ENCODE results near the gene UGGT2.
"Not testable (repeated sequence)": the region's sequence is repeated elsewhere in the genome, so short reads cannot be mapped to it uniquely, and the experiment has no call there.

UGGT2 gene

DNA sequence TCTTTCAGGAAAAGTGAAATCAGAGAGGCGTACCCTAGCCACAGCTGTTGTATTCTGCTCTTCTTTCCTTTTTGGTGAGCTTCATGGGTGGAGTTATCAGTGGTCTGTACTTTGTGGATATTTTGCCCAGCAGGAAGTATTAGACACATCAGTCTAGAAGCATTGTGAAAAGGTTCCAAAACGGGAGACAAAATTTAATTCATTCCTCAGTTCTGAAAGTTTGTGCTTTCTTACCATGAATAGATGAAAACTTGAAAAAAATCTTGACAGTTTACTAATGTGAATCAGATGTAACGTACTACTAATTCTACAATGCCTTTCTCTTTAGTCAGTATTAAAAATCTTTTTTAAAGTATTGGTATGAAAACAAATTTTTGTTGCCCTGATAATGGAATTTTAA, 259.4 kb downstream of the UGGT2 start:
- peak; percentile 71 for DNase-seq

DNA sequence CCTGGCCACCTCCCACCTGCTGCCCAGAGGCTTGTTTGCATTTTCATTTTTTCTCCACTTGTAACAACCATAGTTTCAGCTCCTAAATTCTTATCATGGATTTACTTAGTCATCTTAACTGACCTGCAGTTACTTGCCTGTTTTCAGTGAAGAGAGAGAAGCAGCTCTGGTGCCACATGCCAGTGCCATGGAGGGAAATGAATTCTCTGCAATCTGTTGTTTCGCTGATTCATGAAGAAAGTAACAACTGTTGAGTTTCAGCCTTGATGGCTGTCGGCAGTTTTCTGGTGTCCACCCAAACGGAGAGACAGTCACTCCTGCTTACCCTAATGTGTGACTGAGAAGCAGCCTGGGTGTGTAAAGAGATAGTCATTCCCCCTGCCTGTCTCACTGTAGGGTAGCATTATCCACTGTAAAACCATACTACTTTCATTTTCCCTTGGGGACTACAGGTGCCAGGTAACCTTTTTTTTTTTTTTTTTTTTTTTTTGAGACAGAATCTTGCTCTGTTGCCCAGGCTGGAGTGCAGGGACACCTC, 260.1 kb downstream of the UGGT2 start:
- DNase-seq = no peak

DNA sequence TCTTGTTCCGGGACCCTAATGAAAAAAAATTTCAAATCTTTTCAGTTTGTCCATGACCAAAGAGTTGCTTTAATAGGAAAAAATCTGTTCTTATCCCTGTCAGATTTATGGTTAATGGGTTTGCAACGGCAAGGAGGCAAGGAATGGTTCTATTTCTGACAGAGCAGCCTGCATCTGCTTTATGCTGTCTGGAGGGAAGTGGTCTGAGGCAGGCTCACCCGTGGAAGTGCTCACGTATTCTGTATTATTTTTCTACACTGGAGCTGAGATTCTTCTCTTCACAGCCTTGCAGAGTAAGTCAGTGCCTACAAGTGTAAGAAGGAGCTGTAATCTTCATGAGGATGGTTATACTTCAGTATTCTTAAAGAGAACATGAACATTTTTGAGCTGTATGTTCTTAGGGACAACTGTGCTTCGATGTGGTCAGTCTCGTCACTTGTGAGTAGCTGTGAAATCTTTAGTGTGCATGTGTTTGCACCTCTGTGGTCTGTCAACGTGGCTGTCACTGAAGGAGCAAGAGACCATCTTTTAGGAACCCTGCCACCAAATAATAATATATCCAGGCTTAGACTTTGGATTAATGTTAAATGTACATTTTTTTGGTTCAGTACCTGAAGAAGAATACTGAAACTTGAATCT, 262.0 kb downstream of the UGGT2 start:
- DNase-seq = no peak

GRCh38 chr13:95789315-95789714, 263.9 kb downstream of the UGGT2 start:
- DNase-seq = not testable (repeated sequence)

DNA sequence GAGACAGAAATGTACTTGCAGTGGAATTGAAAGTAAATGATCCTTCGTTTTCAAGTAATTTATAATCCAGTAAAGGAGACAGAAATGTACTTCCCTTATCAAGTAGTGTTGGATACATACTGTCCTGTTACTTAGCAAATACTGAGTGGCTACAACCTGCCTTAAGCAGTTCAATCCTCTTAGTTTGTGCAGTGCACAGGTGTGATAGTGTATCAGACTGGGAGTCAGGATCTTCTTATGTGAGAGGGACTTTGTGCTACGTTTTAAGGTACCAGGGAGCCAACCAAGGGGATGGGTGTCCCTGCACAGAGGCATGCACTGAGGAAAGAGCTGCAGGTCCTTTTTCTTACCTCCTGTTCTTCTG, 265.1 kb downstream of the UGGT2 start:
- DNase-seq = no peak

DNA sequence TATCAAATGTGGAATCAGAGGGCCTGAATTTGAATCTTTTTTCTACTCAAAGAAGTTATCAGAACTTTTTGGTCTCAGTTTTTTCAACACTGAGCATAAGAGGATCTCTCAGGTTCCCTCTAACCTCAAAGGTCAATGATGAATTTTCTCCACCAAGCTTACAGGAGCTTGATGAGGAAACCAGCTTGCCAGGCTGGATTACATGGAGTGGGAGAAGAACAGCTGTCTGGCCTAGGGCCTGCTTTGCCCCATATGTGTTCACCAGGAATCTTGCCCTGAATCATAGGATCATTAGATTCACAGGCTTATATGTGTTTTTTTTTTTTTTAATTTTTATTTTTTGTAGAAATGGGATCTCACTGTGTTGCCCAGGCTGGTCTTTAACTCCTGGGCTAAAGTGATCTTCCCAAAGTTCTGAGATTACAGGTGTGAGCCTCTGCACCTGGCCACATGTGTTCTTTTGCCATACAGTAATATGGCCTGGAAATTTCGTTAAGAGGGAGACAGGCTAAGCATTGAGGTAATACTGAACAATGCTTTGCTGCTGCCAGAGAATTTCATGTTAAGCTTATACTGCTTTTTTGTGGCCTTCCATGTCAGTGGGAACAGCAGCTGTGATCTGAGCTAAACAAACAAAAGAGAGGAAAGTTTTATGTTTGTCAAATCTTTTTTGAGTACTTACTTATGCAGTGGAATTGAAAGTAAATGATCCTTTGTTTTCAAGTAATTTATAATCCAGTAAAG, 265.7 kb downstream of the UGGT2 start:
- DNase-seq = no peak

DNA sequence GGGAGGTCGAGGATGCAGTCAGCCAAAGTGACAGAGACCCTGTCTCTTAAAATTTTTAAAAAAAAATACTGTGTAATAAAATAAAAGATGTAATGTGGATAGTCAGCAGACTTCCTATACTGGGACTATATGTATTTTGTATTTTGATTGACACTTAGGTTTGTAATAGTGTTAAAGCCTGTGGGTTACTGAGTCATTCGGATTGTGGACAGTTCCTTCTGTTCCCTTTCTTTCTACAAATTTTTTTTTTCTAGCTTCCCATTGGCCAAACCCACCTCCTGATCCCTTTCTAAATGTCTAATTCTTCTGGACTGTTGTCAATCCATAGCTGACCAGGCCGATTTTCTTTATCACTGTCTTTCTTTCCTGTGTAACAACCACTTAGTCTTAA, 268.3 kb downstream of the UGGT2 start:
- DNase-seq = peak; percentile 58

DNA sequence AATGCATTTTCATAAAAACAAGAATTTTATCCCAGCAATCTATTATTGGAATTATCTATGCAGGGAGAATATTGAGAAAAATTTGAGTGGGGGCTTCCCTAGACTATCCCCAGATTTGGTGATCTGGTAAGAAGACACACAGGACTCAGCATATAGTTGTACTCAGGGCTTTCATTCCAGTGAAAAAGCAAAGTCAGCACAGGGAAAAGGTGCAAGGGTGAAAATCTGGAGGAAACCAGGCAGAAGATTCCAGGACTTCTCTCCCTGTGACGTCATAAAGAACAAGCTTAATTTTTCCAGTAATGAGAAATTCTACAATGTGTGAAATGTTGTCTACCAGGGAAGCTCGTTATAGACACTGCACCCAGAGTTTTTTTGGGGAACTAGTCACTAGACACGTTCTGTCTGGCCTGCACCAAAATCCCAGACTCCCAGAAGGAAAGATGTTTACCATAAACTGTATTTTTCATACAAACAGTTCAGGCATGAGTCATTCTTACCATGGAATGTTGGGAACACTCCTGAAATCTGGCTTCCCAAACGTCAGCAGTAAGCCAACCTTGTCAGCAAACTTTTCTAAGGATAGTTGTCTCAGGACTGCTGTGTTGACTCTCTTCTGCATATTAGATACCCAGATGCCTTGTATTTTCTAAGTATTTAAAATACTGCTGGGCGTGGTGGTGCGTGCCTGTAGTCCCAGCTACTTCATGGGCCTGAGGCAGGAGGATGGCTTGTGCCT, 268.9 kb downstream of the UGGT2 start:
- peak; percentile 85 for DNase-seq

- DNase-seq = no peak
These were observed 269.5 kb downstream of the UGGT2 start for GRCh38 chr13:95783747-95784146.

DNA sequence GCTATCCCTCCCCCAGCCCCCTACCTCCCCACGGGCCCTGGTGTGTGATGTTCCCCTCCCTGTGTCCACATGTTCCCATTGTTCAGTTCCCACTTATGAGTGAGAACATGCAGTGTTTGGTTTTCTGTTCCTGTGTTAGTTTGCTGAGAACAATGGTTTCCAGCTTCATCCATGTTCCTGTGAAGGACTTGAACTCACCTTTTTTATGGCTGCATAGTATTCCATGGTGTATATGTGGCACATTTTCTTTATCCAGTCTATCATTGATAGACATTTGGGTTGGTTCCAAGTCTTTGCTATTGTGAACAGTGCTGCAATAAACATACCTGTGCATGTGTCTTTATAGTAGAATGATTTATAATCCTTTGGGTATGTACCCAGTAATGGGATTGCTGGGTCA, 271.3 kb downstream of the UGGT2 start:
- DNase-seq = not testable (repeated sequence)

GRCh38 chr13:95781016-95781415, 272.2 kb downstream of the UGGT2 start:
- no peak for DNase-seq

DNA sequence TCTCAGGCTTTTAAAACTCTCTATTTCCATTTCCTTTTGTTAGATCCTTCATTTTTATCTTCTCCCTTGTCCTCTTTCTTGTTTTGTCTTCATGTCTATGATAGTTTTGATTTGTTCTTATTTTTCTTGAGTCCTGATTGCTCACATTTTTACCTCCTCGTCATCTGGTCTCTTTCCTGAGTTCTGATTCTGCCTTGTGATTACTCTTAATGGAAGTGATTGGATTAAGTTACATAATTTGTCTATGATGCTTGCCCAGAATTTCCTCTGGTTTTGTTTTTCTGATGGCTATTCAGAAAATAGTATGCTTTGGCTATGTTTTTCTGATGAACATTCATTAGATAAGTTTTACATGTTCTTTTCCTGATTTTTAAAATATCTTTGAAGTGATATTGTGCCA, 273.7 kb downstream of the UGGT2 start:
- no peak for DNase-seq

DNA sequence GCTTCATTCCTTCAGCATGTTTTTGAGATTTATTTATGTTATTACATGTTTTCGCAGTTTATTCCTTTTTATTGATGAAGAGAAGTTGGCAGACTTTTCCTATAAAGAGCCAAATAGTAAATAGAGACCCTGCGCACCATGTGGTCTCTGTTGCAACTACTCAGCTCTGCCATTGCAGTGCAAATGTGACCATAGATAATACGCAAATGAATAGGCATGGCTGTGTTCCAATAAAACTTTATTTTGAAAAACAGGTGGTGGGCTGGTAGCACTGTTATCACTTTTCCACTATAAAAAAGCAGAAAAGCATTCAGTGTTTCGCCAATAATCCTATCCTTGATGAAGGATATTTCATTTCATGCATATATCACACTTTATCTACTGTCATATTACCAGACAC, 281.3 kb downstream of the UGGT2 start:
- no peak for DNase-seq

- no peak for DNase-seq
These were observed 289.6 kb downstream of the UGGT2 start for GRCh38 chr13:95763601-95764000.

DNA sequence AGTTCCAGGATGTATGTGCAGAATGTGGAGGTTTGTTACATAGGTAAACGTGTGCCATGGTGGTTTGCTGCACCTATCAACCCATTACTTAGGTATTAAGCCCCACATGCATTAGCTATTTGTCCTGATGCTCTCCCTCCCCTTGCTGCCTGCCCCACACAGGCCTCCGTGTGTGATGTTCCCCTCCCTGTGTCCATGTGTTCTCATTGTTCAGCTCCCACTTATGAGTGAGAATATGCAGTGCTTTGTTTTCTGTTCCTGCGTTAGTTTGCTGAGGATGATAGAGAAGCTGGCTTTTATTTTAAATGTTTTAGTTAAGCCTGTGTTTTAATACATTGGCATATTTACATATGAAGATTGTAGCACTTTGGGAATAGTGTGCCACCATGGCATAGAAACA, 290.6 kb downstream of the UGGT2 start:
- not testable (repeated sequence) for DNase-seq

- peak; percentile 19 for DNase-seq
These were observed 297.1 kb downstream of the UGGT2 start for GRCh38 chr13:95756072-95756471.

- no peak for DNase-seq
These were observed 299.1 kb downstream of the UGGT2 start for GRCh38 chr13:95754069-95754468.

GRCh38 chr13:95752677-95753076, 300.5 kb downstream of the UGGT2 start:
- DNase-seq = no peak

All from fibroblast of skin of scalp (primary cell).